IMR-90 (cell line): ENCODE results near the gene PRELID1. TPM values are rescaled to one million over a fixed set of nuclear protein-coding genes. Genes with fewer than 3 reads are reported as not detected.

ENCODE experiments used
- BHLHE40 ChIP-seq: fragments of 150-350 bp; IDR thresholded peaks from 2 replicates; pipeline ENCODE4 v1.6.1; 2016; ENCODE audit warnings: mild to moderate bottlenecking, low read depth, low read length
- CEBPB ChIP-seq: IDR thresholded peaks from 2 replicates; pipeline ENCODE4 v1.6.1; 2012; ENCODE audit warnings: low read depth, low read length, improper control_type of control experiment
- CTCF ChIP-seq: conservative IDR thresholded peaks from 2 replicates; pipeline ENCODE4 v1.5.1; 2012; ENCODE audit warnings: mild to moderate bottlenecking, low read depth, low read length, improper control_type of control experiment
- MXI1 ChIP-seq: IDR thresholded peaks from 2 replicates; pipeline ENCODE4 v1.6.1; 2012; ENCODE audit warnings: low read depth, mild to moderate bottlenecking, low read length, moderate library complexity, borderline replicate concordance
- polyA plus RNA-seq, 3 experiments: library from polyadenylated mRNA; depleted of rRNA; stranded (reverse); fragments of >200 nt; gene quantifications; 2 replicates each; pipeline ENCODE4 v1.2.3, GENCODE V29; 2012; ENCODE audit warnings: low replicate concordance in 1 of 3
- total RNA-seq: library from RNA; depleted of rRNA; stranded (reverse); fragments of >200 nt; gene quantifications from 2 replicates; pipeline ENCODE4 v1.2.3, GENCODE V29; 2012

Gene PRELID1
- total and polyA plus RNA-seq, 2 of the 4 experiments (the other 2 are of a cell fraction): 116 to 239 TPM

GRCh38 chr5:177303121-177303924 is at the start of gene PRELID1, which contains the start of gene RAB24 (continued):
- TF ChIP-seq CTCF (peak; percentile 34), BHLHE40 (no peak), MXI1 (peak; percentile 75; the same call in 1 of the 2 replicates), CEBPB (no peak)
